SH-SY5Y (cell line): Measurements from ENCODE around the gene ANKRD37.

Source experiments
- GATA2 ChIP-seq: IDR thresholded peaks from 2 replicates; pipeline ENCODE4 v1.6.1; 2011; ENCODE audit warnings: mild to moderate bottlenecking, low read depth, low read length
- GATA3 ChIP-seq: IDR thresholded peaks from 2 replicates; pipeline ENCODE4 v1.6.1; 2011; ENCODE audit warnings: low read depth, mild to moderate bottlenecking, low read length, moderate library complexity

- TF ChIP-seq GATA3, result no peak
- no peak for TF ChIP-seq GATA2
Observed at GRCh38 chr4:185364886-185365285, 31.8 kb upstream of the ANKRD37 start.
